ENCODE measurements around the gene ZNF423.

ZNF423 gene

DNA sequence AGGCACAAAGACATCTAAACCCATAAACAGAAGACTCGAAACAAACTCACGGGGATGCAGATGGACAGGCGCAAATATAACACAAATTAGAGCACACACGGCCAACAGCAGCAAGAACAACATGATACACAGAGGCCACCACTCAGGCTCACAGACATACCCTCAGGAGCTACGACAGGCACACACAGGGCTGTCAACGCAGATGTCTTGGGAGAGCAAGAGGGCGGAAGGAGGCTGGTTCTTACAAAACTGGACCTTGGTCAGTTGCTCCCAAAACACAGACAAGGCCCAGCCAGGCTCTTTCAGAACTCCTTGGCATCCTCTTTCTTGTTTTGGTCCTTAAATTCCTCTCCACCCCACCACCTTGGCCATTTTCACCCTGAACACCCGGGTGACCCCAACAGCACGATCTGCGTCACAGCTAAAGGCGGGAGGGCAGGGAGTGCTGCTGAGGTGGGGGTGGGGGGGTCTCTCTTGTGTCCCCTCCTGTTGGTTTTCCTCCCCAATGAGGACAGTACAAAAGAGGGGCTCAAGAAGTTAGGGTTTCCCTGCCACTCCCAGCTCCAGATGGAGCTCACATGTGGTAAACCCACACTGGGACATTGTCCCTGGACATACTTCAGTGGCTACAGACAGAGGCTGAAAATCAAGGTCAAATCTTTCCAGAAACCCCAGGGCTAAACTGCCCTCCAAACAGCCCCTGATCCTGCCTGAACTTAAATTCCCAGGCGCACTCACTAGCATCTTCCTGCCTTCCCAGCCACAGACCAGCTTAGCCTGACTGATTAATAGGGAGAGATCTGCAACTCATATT lies 261.0 kb downstream of the ZNF423 start:
- DNase-seq = no peak

- DNase-seq = no peak
Observed at GRCh38 chr16:49594153-49594552, 261.8 kb downstream of the ZNF423 start.

DNA sequence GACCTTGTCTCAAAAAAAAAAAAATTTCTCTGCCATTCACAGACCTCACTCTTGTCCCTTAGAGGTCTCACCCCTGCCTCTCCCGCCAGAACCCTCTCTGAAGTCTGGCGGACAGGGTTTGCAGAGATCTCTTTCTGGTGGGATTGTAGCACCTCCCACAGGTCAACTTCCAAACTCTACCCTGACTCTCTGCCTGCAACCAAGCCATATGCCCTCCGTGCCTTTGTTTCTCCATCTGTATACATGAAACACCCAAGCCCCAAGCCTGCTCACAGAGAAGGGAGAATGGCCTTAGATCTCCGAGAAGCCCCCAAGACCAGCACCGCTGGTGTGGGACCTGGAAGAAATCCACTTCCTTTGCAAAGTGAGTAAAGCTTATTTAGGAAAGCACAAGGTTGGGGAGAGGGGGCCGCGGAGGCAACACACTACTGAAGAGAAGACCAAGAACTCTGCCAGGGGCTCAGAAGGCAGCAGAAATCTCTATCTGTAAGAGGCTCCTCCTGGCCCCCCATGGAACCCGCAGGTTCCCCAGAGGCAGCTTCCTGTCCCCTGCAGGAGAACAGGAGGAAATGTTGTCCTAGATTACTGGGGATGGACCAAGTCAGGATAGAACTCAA lies 262.4 kb downstream of the ZNF423 start:
- DNase-seq = no peak

DNA sequence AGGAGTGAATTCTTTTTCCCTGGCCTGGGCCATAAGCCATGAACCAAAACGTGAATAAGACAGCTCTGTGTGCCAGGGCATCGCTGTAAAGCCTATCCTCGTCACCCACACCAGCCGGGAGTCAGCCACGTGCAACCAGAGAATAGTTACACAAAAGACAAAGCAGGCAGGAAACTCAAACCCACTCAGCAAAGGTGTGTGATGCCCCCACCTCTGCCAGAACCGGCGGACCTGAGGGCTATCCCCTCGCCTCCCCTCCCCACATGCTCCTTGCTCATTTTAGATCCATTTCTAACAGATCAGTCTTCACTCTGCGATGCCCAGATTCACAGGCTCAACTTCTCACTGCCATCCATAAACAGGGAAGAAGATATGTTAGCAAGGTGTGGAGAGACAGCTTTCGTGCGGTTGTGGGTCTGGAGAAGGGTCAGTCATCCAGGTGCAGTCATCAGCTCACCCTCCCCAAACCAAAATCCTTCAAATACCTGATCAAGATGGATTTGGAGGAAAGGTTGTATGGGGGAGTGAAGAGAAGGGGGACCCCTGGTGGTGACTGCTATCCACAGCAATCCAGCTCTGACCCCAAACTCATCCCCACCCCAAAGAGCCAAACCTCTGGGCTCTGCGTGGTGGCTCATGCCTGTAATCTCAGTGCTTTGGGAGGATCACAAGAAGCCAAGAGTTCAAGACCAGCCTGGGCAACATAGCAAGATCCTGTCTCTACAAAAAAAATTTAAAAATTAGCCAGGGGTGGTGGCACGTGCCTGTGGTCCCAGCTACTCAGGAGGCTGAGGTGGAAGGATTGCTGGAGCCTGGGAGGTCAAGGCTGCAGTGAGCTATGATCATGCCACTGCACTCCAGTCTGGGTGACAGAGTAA lies 263.1 kb downstream of the ZNF423 start:
- peak; percentile 61 for DNase-seq

- DNase-seq = no peak
Observed at GRCh38 chr16:49590166-49590871, 265.6 kb downstream of the ZNF423 start.

GRCh38 chr16:49589544-49590031 lies 266.3 kb downstream of the ZNF423 start:
- no peak for DNase-seq

- DNase-seq = peak; percentile 75
Observed at GRCh38 chr16:49588729-49589384, 267.1 kb downstream of the ZNF423 start.

DNA sequence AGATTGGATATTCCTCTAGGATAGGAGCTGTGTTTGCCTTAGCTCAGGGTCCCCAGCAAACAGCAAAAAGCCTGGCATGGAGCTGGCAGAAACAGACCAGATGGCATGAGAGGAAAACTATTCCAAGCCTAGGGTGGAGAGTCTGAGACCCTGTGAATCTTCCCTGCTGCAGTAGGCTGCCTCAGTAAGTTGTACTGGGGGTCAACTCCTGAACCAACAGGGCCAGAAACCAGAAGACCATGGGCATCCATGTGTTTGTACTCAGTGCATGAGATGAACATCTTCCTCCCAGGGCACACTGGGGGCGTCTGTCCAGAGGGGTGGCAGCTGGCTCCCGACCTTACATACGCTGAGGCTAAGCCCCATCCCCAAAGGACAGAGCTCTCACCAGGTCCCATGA lies 267.9 kb downstream of the ZNF423 start:
- no peak for DNase-seq

- no peak for DNase-seq
Observed at GRCh38 chr16:49587511-49587910, 268.4 kb downstream of the ZNF423 start.

DNA sequence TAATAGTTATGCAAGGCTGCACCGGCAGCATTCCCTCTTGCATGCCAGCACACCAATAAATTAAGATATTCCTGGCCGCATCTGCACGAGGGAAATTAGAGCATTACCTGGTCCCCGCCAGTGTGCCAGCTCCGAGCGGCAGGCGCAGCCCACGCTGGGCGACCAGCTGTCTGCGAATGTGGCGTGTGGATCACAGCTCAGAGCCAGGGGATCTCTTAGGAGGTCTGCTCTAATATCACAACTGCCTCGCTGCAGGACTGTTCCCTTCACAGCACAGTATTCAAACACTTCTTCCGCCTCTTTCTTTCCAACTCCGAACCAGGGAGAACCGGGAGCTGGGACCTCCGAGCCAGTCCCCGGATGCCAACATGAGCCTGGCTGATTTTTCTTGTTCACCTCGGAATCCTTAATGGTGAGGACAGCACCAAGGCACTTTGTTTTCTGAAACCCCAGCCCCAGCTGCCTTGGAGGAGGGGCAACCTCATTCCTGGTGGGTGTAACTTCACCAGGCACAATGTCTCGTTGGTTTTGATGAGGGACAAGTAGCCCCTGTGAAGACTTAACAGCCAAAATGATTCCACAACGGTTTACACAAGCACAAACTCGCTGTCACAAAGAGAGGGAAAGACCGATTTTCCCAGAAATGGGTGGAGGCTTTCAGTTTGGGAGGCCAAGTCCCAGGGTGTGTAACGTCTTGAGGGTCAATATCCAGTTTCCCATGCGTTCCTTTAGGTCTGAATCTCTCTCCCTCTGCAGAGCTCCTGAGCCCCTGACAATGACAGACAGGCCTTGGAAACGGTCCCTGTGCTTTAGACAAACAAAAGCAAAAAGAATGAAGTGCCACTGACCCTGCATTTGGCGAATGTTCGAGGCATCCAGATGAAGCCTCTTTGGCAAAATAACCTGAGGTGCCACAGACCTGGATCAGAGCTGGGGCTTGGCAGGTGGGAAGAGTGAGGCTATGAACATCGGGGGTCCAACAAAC lies 269.2 kb downstream of the ZNF423 start:
- DNase-seq = peak; percentile 61

DNA sequence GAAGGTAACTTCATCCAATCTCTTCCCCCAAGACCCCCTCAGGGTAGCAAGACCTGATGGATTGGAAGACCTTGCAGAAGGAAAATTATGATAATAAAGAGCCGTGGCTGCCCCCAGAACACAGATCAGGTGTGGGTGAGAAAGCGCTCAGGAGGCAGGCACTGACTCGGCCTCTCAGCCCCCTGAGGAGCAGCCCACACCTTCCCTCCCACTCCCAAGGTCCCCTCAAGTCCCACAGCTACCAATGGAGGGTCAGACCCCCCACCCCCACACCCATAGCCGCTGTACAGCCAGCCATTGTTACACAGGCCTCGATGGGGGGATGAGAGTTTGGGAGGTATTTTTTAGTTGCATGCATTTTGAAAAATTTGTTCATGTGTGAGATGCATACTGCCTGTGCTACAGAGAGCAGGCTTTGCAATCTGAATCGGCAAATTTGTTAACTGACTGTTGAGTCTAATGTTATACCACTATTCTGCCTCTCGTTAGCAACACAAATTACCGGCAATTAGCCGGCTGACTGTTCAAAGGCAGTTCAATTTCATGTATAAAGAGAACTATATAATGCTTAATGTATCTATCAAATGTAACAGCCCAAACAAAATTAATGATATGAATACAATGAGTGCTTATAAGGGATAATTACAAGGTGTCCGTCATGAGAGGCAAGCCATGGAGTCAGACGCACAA lies 270.6 kb downstream of the ZNF423 start:
- DNase-seq = no peak

- DNase-seq = no peak
Observed at GRCh38 chr16:49583911-49584310, 272.0 kb downstream of the ZNF423 start.

GRCh38 chr16:49581630-49582298 lies 274.1 kb downstream of the ZNF423 start:
- no peak for DNase-seq

DNA sequence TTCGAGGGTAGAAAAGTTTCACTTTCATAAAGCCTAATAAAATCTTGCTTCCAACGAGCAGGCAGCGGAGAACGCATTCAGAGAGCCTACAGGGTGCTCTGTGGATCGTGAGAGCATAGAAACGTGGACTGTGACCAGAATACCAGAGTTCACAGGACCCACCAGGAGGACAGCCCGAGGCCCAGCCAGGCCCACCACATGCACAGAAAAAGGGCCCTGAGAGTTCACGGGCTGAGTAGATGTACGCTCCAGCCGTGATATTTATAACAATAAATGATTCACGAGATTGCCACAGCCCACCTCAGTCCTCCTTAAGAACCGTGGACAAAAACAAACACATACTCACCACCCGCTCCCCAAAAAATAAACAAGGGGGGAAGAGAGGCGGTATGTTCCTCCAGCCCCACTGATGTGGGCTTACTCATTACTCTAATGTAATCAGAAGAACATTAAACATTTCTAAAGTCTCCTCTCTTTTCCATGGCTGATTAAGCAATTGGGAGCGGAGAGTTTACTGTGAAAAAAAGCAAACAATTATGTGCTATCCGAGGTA lies 275.1 kb downstream of the ZNF423 start:
- no peak for DNase-seq

GRCh38 chr16:49578435-49579024 lies 277.4 kb downstream of the ZNF423 start:
- DNase-seq = no peak

DNA sequence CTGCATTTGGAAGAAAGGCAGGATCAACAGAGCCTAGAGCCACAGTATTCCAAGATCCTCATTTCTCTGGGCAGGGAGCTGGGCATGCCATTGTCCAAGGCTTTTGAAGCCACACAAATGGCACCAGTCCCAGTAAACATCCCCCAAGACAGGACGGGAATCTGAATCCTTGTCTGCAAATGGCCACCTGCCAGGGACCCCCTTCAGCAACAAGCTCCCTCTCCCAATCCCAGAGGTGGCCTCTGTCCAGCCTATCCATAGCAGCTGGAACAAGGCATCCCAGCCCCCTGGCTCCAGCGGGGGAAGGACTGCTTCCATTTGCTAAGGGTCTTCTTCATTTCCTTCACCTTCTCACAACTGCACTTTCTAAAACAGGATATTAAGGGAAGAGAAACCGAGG lies 277.9 kb downstream of the ZNF423 start:
- no peak for DNase-seq

DNA sequence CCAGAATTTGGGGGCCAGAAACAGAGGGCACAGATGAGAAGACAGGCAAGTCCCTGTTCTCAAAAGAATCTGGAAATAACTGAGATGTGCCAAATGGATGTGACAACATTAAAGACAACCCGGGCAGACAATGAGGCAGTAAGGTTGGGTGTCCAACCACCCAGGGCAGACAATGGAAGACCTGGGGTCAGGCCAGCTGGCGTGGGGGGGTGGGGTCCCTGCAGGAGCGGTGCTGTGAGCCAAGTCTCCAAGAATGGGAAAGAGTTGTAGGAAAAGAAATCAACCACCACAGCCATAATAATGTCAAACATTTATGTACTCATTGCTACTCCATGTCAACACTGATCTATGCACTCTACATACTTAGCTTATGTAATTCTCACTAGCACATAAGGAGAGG lies 279.0 kb downstream of the ZNF423 start:
- no peak for DNase-seq

DNA sequence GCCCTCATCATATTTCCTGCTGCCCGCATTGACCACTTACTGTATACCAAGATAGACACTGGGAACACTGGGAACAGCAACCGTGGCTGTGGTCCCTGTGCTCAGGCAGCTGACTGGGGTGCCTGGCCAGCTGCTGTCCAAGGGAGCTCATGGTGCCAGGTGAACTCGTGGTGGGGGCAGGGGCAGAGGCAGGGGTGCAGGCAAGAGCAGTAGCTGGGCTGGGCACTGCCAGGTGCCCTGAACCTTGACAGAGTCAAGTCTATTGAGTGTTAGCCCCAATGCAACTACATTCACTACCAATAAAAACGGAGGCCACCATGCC lies 279.8 kb downstream of the ZNF423 start:
- no peak for DNase-seq

Data from NCI-H2171 treated with DMSO at 0.1 percent for 48 hours (cell line).